ENCODE data around the gene CLIC3.

The CLIC3 gene

DNA sequence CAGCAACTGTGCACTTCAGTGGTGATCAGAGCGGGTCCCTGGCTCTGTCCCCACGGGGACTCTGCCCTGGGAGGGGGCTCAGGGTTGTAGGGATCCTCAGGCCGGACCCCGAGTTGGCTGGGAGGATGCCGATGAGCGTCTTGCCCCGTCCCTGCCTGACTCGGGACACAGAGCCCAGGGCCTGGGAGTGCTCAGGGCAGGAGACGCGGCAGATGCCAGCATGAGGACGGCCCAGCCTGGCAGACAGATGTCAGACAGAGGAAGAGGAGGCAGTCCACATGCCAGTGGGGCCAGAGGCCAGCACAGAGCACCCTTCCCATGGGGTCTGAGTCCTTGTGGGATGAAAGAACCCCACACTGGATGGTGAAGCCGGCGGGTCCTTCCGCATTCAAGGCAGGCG, 33.0 kb downstream of the CLIC3 start:
- no peak for DNase-seq

- no peak for DNase-seq
Observed at GRCh38 chr9:136962701-136963248, 33.6 kb downstream of the CLIC3 start.

- no peak for DNase-seq
Observed at GRCh38 chr9:136962163-136962562, 34.2 kb downstream of the CLIC3 start.

DNA sequence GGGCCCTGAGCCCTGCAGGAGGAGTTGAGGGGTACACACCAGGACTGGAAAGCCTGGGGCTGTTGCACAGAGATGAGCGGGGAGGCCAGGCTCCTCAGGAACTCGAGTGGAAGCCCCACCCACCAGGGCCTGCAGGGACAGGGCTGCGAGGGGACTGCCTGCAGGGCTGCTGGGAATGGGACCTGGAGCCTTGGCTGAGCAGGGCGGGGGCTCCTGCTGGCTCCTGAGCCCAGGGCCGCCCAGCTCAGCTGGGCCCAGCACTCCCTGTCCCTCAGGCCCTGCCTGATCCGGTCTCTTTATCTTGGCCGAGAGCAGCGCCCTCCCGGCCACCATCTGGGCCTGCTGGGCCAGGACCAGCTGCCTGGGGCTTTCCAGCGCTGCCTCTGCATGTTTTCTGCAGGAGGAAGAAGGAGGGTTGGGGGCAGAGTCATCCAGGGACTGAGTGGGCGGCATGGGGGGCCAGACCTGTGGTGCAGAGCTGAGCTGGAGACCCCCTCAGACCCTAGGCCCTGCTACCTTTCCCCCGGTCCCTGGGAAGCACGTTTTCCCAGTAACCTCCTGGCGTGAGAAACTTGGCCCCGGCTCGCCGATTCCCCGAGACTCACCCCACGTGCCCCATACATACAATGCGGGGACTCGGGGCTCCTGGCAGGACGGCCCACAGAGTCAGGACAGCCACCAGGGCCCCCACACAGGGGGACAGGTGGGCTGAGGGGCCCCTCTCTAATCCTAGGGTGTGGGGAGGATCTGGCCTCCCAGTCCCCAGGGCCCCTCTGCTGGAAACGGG, 34.9 kb downstream of the CLIC3 start:
- no peak for DNase-seq

GRCh38 chr9:136960938-136961275, 35.5 kb downstream of the CLIC3 start:
- no peak for DNase-seq

DNA sequence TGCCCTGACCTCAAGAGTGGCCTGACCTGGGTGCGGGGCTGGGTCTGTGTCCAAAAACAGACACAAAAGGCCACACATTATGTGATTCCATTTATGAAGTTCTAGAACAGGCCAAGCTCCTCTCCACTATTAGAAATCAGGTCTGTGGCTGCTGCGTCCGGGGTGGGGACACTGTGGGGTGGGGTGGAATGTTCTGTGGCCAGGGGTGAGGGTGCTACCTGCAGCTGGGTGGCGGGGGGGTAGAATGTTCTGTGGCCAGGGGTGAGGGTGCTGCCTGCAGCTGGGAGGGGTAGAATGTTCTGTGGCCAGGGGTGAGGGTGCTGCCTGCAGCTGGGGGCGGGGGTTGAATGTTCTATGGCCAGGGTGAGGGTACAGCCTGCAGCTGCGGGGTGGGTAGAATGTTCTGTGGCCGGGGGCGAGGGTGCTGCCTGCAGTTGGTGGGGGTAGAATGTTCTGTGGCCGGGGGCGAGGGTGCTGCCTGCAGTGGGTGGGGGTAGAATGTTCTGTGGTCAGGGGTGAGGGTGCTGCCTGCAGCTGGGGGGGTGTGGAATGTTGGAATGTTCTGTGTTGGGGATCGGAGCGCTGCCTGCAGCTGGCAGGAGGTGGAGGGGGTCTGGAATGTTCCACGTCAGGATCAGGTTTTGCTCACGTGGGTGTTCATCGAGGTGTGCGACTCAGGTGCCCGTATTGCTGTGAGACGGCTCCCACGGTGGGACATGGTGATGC, 36.0 kb downstream of the CLIC3 start:
- DNase-seq, result no peak

DNA sequence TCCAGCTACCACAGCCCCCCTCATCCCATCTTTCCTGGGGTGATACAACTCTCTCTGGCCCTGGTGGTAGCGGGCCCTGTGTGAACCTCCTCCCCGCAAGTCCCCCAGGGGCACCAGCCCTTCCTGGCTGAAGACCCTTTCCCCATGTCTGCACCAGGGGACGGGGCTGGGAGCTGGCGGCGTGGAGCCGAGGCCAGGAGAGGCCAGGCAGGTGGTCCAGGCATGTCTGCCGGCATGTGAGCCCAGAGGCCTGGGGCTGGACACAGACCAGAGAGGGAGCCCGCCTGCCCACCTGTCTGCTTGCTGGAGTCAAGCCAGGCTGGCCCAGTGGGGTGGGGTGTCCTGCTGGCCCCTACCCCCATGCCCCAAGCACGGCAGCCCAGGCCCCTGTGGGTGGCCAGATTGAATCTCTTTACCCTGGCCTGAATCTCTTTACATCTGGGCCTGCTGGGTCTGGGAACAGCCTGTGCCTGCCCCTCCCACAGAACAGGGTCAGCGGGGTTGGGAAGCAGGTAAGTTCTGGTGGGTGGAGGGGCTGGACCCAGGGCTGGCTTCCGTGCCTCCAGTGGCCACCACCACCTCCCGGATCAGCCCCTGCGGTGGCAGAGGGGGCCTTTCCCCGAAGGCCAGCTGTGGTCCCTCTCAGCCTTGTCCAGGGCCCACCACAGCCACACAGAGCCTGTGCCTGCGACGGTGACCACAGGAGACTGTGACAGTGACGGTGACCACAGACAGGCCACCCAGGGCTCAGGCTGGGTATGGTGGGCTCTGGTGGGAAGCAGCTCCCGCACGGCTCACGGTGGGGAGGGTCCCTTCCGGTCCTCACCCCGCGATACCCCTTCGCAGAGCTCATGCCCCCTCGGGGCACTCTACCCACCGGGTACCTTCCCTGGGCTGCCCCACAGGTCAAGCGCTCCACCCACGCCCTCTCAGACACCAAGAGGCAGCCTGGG, 37.2 kb downstream of the CLIC3 start:
- no peak for DNase-seq

DNA sequence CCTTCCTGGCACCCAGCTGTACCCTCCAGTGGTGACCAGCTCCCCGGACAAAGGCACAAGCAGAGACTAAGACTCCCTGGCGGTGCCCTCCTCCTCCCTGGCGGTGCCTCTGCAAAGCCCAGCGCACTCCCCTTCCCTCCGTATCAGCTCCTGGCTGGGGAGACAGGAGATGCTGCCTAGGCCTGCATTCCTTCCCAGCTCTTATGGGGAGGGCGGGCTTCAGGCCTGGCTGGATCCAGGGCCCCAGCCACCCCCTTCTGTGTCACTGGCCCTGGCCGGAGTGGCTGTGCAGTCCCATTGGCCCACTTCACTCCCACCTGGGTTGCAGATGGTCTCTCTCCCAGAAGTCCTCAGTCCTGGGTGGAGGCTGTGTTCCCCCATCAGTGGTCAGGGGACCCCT, 37.9 kb downstream of the CLIC3 start:
- no peak for DNase-seq

GRCh38 chr9:136957901-136958300, 38.5 kb downstream of the CLIC3 start:
- no peak for DNase-seq

GRCh38 chr9:136957461-136957860, 38.9 kb downstream of the CLIC3 start:
- DNase-seq, result no peak

DNA sequence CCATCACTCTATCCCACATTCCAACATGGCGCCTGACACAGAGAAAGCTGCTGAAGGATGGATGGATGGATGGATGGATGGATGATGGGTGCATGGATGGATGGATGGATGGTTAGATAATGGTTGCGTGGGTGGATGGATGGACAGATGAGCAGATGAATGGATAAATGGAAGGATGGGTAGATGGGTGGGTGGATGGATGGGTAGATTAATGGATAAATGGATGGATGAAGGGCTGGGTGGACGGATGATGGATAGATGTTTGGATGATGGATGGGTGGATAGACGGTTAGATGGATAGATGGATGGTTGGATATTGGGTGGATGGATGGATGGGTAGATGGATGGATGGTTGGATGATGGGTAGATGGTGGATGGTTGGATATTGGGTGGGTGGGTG, 39.8 kb downstream of the CLIC3 start:
- DNase-seq, result no peak

DNA sequence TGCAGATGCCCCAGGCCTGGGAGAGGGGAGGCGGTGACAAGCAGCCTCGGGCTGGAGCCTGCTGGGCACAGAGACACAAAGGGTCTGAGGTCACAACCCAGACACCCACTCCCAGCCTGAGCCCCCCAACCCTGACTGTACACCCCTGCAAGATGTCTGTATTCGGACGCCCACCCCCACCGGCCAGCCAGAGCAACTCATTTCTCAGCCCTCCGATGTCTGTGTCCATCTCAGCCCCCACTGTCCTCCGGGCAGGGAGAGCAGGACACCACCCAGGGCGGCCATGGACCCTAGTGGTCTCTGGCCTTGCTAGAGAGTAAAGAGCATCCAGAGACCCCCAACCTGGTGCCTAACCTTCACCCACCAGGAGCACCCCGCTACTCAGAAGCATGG, 40.4 kb downstream of the CLIC3 start:
- no peak for DNase-seq

GRCh38 chr9:136955202-136955942, 41.0 kb downstream of the CLIC3 start:
- DNase-seq, result no peak

DNA sequence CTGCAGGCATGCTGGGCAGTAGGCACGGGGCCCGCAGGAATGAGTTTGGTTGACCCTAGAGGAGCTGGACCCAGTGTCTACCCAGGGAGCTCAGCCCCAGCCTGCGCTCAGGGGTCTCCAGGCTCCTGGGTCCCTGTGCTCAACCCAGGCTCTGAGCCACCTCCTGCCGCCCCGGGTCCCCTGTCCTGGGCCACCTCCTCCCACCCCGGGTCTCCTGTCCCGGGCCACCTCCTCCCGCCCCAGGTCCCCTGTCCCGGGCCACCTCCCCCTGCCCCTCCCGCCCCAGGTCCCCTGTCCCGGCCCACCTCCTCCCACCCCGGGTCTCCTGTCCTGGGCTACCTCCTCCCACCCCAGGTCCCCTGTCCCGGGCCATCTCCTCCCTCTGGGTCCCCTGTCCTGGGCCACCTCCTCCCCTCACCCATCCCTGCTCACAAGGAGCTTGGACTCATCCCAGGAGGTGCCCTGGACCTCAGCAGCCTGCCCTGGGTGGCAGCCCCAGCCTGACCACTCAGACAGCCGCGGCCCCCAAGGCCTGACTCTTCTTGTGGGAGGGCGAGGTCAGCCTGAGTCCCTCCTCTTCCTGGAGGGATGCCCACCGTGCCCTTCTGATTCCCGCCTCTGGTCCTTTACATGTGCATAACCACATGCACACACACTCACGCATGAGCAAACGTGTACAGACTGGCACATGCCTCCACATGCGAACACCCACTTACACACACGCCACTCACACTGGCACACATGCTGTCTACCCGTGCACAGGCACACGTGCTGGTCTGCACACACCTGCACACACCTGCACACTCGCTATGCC, 41.9 kb downstream of the CLIC3 start:
- no peak for DNase-seq

GRCh38 chr9:136953771-136954269, 42.5 kb downstream of the CLIC3 start:
- no peak for DNase-seq

DNA sequence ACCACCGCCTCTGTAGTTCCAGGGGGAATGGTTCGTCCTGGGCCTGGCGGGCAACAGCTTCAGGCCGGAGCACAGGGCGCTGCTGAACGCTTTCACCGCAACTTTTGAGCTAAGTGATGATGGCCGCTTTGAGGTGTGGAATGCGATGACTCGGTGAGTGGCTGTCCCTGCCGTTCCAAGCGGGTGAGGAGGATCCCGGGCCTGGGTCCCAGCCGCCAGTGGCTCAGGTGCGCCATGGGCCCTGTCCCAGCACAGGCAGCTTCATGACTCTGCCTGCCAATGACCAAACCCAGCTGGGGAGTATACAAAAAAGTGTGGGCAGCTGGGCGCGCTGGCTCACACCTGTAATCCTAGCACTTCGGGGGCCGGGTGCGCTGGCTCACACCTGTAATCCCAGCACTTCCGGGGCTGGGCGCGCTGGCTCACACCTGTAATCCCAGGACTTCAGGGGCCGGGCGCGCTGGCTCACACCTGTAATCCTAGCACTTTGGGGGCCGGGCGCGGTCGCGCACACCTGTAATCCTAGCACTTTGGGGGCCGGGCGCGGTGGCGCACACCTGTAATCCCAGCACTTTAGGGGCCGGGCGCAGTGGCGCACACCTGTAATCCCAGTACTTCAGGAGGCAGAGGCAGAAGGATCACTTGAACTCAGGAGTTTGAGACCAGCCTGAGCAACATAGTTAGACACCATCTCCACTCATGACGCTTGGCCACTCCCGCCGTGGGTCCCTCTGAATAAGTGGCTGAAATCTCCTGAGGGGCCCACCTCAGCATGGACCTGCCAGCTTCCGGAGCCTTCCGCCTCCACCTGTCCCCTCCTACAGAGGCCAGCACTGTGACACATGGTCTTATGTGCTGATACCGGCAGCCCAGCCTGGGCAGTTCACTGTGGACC, 43.2 kb downstream of the CLIC3 start:
- DNase-seq, result no peak

DNA sequence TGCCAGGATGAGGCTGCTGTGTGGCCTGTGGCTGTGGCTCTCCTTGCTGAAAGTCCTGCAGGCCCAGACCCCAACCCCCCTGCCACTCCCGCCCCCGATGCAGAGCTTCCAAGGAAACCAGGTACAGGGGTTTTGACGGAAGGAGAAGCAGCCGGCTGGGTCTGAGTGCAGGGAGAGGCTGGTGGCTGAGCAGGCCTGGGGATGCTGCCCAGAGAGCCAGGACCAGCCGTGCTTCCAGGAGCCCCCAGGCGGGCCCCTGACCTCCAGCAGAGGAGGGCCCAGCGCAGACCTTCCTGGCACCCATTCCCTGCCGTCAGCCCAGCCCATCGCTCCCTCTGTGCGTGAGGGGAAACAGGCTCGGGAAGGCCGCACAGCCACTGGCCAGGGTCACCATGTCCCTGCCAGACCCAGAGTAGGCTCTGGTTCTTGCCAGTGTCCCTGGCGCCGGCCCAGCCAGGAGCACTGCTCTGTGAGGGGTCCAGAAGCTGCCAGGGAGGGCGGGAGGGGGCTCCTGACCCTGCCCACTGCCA, 44.0 kb downstream of the CLIC3 start:
- DNase-seq, result no peak

- no peak for DNase-seq
Observed at GRCh38 chr9:136951541-136952320, 44.6 kb downstream of the CLIC3 start, which contains the start of gene LCN12. TSS of gene LCN12 (plus strand) at chr9:136952273. CDS start at chr9:136952328, 55 bp downstream.
